Measurements from ENCODE around the gene ARSG.

DNA sequence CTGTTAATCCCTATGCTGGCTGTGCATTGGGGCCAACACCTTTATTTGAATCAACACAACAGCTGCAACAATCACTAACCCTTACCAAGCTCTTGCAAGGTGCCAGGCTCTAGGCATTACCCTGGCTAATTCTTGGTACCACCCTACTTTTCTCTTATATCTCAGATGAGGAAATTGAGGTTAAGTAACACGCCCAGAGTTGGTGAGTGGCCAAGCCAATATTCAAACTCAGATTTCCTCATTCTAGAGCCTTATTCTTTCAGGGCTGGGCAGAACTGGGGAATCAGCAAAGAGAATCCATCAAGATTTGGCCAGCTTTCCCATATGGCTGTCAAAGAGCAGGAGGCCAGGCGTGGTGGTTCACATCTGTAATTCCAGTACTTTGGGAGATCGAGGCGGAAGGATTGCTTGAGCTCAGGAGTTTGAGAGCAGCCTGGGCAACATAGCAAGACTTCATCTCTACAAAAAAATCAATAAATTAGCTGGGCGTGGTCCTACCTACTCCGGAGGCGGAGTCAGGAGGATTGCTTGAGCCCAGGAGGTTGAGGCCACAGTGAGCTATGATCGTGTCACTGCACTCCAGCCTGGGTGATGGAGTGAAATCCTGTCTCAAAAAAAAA lies 23.7 kb downstream of the ARSG start:
- TF ChIP-seq, protein P1, sequence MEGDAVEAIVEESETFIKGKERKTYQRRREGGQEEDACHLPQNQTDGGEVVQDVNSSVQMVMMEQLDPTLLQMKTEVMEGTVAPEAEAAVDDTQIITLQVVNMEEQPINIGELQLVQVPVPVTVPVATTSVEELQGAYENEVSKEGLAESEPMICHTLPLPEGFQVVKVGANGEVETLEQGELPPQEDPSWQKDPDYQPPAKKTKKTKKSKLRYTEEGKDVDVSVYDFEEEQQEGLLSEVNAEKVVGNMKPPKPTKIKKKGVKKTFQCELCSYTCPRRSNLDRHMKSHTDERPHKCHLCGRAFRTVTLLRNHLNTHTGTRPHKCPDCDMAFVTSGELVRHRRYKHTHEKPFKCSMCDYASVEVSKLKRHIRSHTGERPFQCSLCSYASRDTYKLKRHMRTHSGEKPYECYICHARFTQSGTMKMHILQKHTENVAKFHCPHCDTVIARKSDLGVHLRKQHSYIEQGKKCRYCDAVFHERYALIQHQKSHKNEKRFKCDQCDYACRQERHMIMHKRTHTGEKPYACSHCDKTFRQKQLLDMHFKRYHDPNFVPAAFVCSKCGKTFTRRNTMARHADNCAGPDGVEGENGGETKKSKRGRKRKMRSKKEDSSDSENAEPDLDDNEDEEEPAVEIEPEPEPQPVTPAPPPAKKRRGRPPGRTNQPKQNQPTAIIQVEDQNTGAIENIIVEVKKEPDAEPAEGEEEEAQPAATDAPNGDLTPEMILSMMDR (IDR thresholded peaks at IDR 0.05; ENCODE audit: low read depth, low read length) = no peak
- no peak for TF ChIP-seq POLR2A (IDR thresholded peaks at IDR 0.05; ENCODE audit: extremely low read depth, insufficient read length)
